ENCODE measurements around the gene YIPF6.

- TF ChIP-seq CTCF (IDR thresholded peaks at IDR 0.05; ENCODE audit: low read length) (no peak), EZH2 (IDR thresholded peaks at IDR 0.05; ENCODE audit: borderline replicate concordance, low read length) (no peak)
Observed at GRCh38 chrX:68556036-68556435, 57.2 kb downstream of the YIPF6 start.
